ENCODE measurements around the gene STYXL2.

Gene STYXL2

DNA sequence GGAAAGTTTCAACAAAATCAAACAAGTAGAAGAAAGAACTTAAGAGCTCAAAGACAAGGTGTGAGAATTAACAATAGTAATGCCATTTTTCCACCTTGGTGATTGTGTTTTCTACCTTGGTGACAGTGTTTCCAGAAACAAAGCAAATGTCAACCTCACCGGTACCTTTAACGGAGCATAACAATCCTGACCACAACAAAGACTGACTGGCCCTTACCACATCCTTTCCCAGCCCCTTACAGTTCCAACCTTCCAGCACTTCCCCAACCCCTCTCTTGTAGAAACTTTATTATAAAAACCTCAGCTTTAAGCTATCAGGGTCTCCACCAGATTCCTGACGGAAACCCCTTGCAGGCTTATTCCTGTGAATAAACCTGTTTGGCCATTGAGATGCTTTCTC, 16.7 kb downstream of the STYXL2 start:
- in situ Hi-C loops (cut with HindIII; ENCODE audit: low sequenced_read_pairs): no loop called here
- DNase-seq (ENCODE audit: low read depth, low spot score): no peak
- TF ChIP-seq, protein P1, sequence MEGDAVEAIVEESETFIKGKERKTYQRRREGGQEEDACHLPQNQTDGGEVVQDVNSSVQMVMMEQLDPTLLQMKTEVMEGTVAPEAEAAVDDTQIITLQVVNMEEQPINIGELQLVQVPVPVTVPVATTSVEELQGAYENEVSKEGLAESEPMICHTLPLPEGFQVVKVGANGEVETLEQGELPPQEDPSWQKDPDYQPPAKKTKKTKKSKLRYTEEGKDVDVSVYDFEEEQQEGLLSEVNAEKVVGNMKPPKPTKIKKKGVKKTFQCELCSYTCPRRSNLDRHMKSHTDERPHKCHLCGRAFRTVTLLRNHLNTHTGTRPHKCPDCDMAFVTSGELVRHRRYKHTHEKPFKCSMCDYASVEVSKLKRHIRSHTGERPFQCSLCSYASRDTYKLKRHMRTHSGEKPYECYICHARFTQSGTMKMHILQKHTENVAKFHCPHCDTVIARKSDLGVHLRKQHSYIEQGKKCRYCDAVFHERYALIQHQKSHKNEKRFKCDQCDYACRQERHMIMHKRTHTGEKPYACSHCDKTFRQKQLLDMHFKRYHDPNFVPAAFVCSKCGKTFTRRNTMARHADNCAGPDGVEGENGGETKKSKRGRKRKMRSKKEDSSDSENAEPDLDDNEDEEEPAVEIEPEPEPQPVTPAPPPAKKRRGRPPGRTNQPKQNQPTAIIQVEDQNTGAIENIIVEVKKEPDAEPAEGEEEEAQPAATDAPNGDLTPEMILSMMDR (IDR thresholded peaks at IDR 0.05; ENCODE audit: low read depth, low read length): no peak
- no peak overlapping the region for H3K4me3 ChIP-seq (ENCODE audit: low read depth, low read length)

DNA sequence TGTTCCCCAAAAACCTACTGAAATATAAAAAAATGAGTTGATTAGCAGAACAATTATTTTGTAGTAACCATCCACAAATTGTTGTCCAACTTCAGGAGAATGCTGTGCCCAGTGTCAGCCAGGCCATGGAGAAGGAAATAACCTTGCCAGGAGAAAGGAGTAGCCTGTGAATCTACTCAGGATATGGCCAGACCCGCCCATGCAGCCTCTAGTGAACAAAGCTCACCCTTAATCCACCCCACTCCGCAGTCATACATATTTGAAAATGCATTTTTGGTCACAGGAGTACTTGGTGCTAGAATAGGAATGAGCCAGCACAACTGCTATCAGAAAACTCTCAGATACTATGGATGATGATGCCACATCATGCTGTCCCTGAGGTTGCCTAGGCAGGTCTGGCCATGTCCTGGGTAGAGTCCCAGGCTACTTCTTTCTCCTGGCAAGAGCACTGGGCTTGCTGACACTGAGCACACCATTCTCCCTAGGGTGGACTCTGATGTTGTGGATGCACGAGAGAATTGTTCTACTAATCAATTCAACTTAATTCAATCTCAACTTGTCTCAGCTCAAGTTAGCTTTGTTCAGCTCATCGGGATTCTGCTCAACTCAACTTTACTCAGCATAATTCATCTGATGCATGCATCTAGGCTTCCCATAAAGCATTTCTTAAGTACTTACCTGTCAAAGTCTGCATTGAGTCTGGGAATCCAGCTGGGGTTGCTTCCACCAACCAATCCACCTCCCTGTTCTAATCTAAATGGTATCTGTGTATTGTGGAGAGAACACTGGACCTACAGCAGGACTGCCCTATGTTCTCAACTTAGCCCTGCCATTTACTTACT, 18.2 kb downstream of the STYXL2 start:
- no peak overlapping the region for H3K4me3 ChIP-seq (ENCODE audit: low read depth, low read length)
- TF ChIP-seq, protein P1 (IDR thresholded peaks at IDR 0.05; ENCODE audit: low read depth, low read length): no peak
- in situ Hi-C loops (cut with HindIII; ENCODE audit: low sequenced_read_pairs): no loop called here
- DNase-seq (ENCODE audit: low read depth, low spot score): no peak

DNA sequence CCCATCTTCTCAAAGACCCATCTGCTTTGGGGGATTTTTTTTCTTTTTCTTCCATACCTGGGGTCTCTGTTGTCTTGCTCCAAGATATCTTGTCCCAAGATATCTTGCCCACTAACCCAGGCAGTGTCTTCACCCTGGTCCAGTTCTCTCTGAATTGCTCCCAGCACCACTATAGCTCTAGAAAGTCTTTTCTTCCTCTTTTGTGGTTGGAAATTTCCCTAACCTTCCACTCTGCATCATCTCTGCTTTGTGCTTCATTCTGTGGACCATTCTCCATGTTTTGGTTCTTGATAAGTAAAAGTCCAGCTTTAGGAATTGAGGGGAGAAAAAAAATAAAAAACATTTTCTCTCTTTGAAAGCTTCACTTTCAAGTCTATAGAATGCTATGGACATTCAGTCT, 20.9 kb downstream of the STYXL2 start:
- H3K4me3 ChIP-seq (ENCODE audit: low read depth, low read length): no peak overlapping the region
- TF ChIP-seq, protein P1 (IDR thresholded peaks at IDR 0.05; ENCODE audit: low read depth, low read length): no peak
- in situ Hi-C loops (cut with HindIII; ENCODE audit: low sequenced_read_pairs): no loop called here
- no peak for DNase-seq (ENCODE audit: low read depth, low spot score)

DNA sequence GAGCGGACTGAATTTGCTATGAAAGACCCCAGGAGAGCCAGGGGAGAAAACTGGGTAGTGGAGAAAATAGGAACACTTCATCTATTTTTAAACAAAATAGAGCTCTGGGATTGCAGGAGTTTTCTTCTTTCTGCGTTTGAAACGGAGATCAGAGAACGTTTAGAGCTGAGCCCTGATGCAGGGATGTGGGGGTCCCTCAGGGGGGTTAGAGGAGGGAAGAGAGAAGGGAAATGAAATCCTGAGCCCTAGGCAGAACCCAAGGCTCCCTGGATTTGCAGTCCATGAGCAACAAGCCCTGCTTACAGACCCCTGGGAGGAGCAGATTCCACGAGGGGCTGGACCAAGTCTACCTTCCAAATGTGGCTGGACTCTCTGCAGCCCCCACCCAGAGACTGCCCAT, 21.8 kb downstream of the STYXL2 start:
- TF ChIP-seq, protein P1 (IDR thresholded peaks at IDR 0.05; ENCODE audit: low read depth, low read length): no peak
- DNase-seq (ENCODE audit: low read depth, low spot score): no peak
- no peak overlapping the region for H3K4me3 ChIP-seq (ENCODE audit: low read depth, low read length)
- in situ Hi-C loops (cut with HindIII; ENCODE audit: low sequenced_read_pairs): no loop called here

DNA sequence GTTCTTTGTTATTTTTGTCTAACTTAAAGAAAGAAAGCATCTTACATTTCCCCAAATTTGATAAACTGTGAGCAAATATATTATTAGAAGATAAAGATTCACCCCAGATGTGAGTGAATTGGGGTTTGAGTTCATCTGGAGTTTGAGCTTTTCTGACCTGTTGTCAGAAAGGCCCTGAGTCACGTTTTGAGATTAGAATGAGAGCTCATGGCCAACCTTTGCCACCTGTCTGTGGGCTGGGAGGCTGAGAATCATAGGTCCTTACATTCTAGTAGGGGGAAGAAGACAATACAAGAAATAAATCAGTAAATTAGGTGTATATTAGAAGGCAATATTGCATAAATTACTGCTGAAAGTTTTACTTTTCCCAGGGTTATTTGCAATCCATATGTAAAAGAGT, 22.3 kb downstream of the STYXL2 start:
- no peak overlapping the region for H3K4me3 ChIP-seq (ENCODE audit: low read depth, low read length)
- no peak for DNase-seq (ENCODE audit: low read depth, low spot score)
- TF ChIP-seq, protein P1 (IDR thresholded peaks at IDR 0.05; ENCODE audit: low read depth, low read length): no peak
- in situ Hi-C loops (cut with HindIII; ENCODE audit: low sequenced_read_pairs): no loop called here

DNA sequence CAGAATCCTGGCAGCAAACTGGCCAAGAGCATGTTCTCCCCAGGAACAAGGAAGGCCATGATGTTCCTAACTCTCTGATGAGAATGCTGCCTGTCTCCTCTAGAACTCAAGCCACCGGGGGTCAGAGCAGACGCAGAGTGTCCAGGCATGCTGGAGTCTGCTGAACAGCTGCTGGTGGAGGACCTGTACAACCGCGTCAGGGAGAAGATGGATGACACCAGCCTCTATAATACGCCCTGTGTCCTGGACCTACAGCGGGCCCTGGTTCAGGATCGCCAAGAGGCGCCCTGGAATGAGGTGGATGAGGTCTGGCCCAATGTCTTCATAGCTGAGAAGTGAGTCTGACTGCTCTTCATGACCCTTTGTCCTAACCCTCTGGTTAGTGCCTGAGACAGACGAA, 23.4 kb downstream of the STYXL2 start:
- no peak for DNase-seq (ENCODE audit: low read depth, low spot score)
- no peak overlapping the region for H3K4me3 ChIP-seq (ENCODE audit: low read depth, low read length)
- TF ChIP-seq, protein P1 (IDR thresholded peaks at IDR 0.05; ENCODE audit: low read depth, low read length): no peak
- in situ Hi-C loops (cut with HindIII; ENCODE audit: low sequenced_read_pairs): no loop called here

Measured in astrocyte of the spinal cord (primary cell).